Sigmoid colon (tissue), 7 donors: Measurements from ENCODE around the gene MERTK. TPM values are rescaled to one million over a fixed set of nuclear protein-coding genes. Genes with fewer than 3 reads are reported as not detected.

Source experiments
- DNase-seq: peaks from one replicate; pipeline ENCODE4 v3.0.0-alpha.2; 2019
- H3K27ac ChIP-seq, 4 donors: fragments of 200-600 bp; sonication (generic); one replicate each; pipeline ENCODE4 v1.5.1; 2016 to 2019; ENCODE audit warnings: mild to moderate bottlenecking in 1 of 4
- H3K27me3 ChIP-seq, 3 donors: fragments of 200-600 bp; sonication (generic); one replicate each; pipeline ENCODE4 v1.5.1; 2019; ENCODE audit warnings: mild to moderate bottlenecking in 1 of 3
- H3K36me3 ChIP-seq, 4 donors: fragments of 200-600 bp; sonication (generic); one replicate each; pipeline ENCODE4 v1.5.1; 2016 to 2019
- H3K4me1 ChIP-seq, 4 donors: fragments of 200-600 bp; sonication (generic); one replicate each; pipeline ENCODE4 v1.5.1; 2017 to 2019
- H3K4me3 ChIP-seq, 4 donors: fragments of 200-600 bp; sonication (generic); one replicate each; pipeline ENCODE4 v1.5.1; 2017 to 2019; ENCODE audit warnings: mild to moderate bottlenecking in 2 of 4, moderate library complexity in 1 of 4
- H3K9me3 ChIP-seq, 4 donors: fragments of 200-600 bp in 3 of 4; sonication (generic) in 3 of 4; one replicate each; pipeline versions ENCODE4 v1.5.1 to v1.6.1; 2013 to 2019
- CTCF ChIP-seq, 4 experiments: fragments of 450-650 bp in 3 of 4; fragments of 200-600 bp in 1 of 4; IDR thresholded peaks; one replicate each; pipeline ENCODE4 v1.5.1; 2016 to 2019; ENCODE audit warnings: antibody characterized with exemption in 4 of 4, mild to moderate bottlenecking in 3 of 4, moderate library complexity in 2 of 4
- EP300 ChIP-seq, 4 donors: sonication (generic); formaldehyde crosslinking; IDR thresholded peaks; one replicate each; pipeline ENCODE4 v1.6.1; 2017; ENCODE audit warnings: antibody characterized with exemption in 4 of 4
- POLR2A ChIP-seq, 2 donors: fragments of 450-650 bp; IDR thresholded peaks; one replicate each; pipeline ENCODE4 v1.6.1; 2016; ENCODE audit warnings: antibody characterized with exemption in 2 of 2, mild to moderate bottlenecking in 2 of 2, moderate library complexity in 2 of 2
- POLR2AphosphoS5 ChIP-seq, 4 donors: sonication (generic); formaldehyde crosslinking; IDR thresholded peaks; one replicate each; pipeline ENCODE4 v1.6.1; 2017; ENCODE audit warnings: antibody characterized with exemption in 4 of 4
- WGBS, 2 donors: extraction: QIAGEN DNeasy Blood & Tissue Kit; methylation state at CpG; one replicate each; pipeline ENCODE4 v1.1.7; 2013; 5-methylcytosine and 5-hydroxymethylcytosine counted together
- intact Hi-C: fragments of 100-400 bp; cut with DNase I; formaldehyde crosslinking; loops from one replicate; pipeline ENCODE4 v1.15.1; 2023
- polyA plus RNA-seq, 3 donors: library from polyadenylated mRNA; stranded (reverse); fragments of 200-250 nt; gene quantifications; one replicate each; pipeline ENCODE4 v1.2.3, GENCODE V29; 2013
- total RNA-seq, 4 donors: library from RNA; depleted of rRNA; stranded (reverse); fragments of >200 nt; gene quantifications; one replicate each; pipeline ENCODE4 v1.1.0, GENCODE V29; 2016
- donor health status: healthy with polysubstance abuse.
- donor health status: Bipolar disorder and iron deficiency.
- donor health status: healthy.

The MERTK gene
- total and polyA plus RNA-seq, 7 donors: 2.4 to 31.6 (median 14.4) TPM

- intact Hi-C loops: no loop called here
- no peaks in the 10 kb centered on the region for H3K9me3 ChIP-seq
- no peak overlapping the region for H3K27ac ChIP-seq
- no peaks in the 10 kb centered on the region for H3K27me3 ChIP-seq
- TF ChIP-seq CTCF (IDR thresholded peaks at IDR 0.05) (no peak), EP300 (IDR thresholded peaks at IDR 0.05) (no peak), POLR2AphosphoS5 (IDR thresholded peaks at IDR 0.05) (no peak), POLR2A (IDR thresholded peaks at IDR 0.05) (no peak)
- peaks cover 0 to 16% (median 4%) of the 10 kb centered on the region in 4 donors for H3K4me1 ChIP-seq
- no peak for DNase-seq
- no peak overlapping the region for H3K4me3 ChIP-seq
- H3K36me3 ChIP-seq: peaks cover 0 to 9% (median 2%) of the 10 kb centered on the region in 4 donors
- 88 to 94% methylated on average over 3 of the region's 3 CpGs for whole genome bisulfite sequencing, 2 donors
These were observed 129.4 kb downstream of the MERTK start for GRCh38 chr2:112027767-112028166.

GRCh38 chr2:112029164-112029563, 130.8 kb downstream of the MERTK start:
- TF ChIP-seq EP300 (IDR thresholded peaks at IDR 0.05) (no peak), POLR2A (IDR thresholded peaks at IDR 0.05) (no peak), POLR2AphosphoS5 (IDR thresholded peaks at IDR 0.05) (no peak), CTCF (IDR thresholded peaks at IDR 0.05) (no peak)
- Histone ChIP-seq H3K27me3 (no peaks in the 10 kb centered on the region), H3K4me3 (no peak overlapping the region), H3K27ac (no peak overlapping the region), H3K4me1 (peaks cover 0 to 29% (median 6%) of the 10 kb centered on the region in 4 donors), H3K36me3 (peaks cover 0 to 9% (median 2%) of the 10 kb centered on the region in 4 donors), H3K9me3 (no peaks in the 10 kb centered on the region)
- intact Hi-C loops: no loop called here
- 92 to 98% methylated on average over 2 of the region's 2 CpGs for WGBS, 2 donors
- no peak for DNase-seq

- Histone ChIP-seq H3K27ac (peak overlapping the region; percentile 18 to 58 (median 45)), H3K4me1 (peaks cover 0 to 29% (median 6%) of the 10 kb centered on the region in 4 donors), H3K4me3 (no peak overlapping the region), H3K27me3 (no peaks in the 10 kb centered on the region), H3K36me3 (peaks cover 0 to 9% (median 0%) of the 10 kb centered on the region in 4 donors), H3K9me3 (no peaks in the 10 kb centered on the region)
- intact Hi-C loops: no loop called here
- TF ChIP-seq CTCF (IDR thresholded peaks at IDR 0.05): no peak
- TF ChIP-seq POLR2A (IDR thresholded peaks at IDR 0.05): no peak
- peak; percentile 69 for DNase-seq
- 26 to 34% methylated on average over 12 of the region's 12 CpGs for WGBS, 2 donors
These were observed 133.2 kb downstream of the MERTK start for GRCh38 chr2:112031473-112032223.

GRCh38 chr2:112032224-112032586, 133.8 kb downstream of the MERTK start:
- H3K9me3 ChIP-seq: no peaks in the 10 kb centered on the region
- TF ChIP-seq POLR2AphosphoS5 (IDR thresholded peaks at IDR 0.05): no peak
- no peak for TF ChIP-seq POLR2A (IDR thresholded peaks at IDR 0.05)
- no peak for TF ChIP-seq EP300 (IDR thresholded peaks at IDR 0.05)
- no peak for TF ChIP-seq CTCF (IDR thresholded peaks at IDR 0.05)
- peak overlapping the region; percentile 16 to 58 (median 45) for H3K27ac ChIP-seq
- no peak for DNase-seq
- intact Hi-C loops: no loop called here
- 68 to 76% methylated on average over 4 of the region's 4 CpGs for WGBS, 2 donors
- peaks cover 0 to 9% (median 0%) of the 10 kb centered on the region in 4 donors for H3K36me3 ChIP-seq
- no peak overlapping the region for H3K4me3 ChIP-seq
- H3K4me1 ChIP-seq: peaks cover 0 to 29% (median 6%) of the 10 kb centered on the region in 4 donors
- no peaks in the 10 kb centered on the region for H3K27me3 ChIP-seq
